OCI-LY1 (cell line): ENCODE results near the gene HORMAD2.

Experiments
- H2AFZ ChIP-seq: fragments of 200-600 bp; sonication (generic), shearing (Covaris generic); 2 replicates; pipeline ENCODE4 v1.6.0; 2014; ENCODE audit warnings: antibody characterized with exemption, mild to moderate bottlenecking, low read length
- H3F3A ChIP-seq: fragments of 200-600 bp; sonication (generic), shearing (Covaris generic); 2 replicates; pipeline ENCODE4 v1.6.0; 2014; ENCODE audit warnings: mild to moderate bottlenecking, antibody characterized with exemption, low read length, moderate library complexity; ENCODE audit not compliant: insufficient read depth
- H3K27ac ChIP-seq: fragments of 200-600 bp; sonication (generic); 2 replicates; pipeline ENCODE4 v1.5.1; 2014; ENCODE audit warnings: low read length, mixed run types, mild to moderate bottlenecking, low read depth; ENCODE audit not compliant: poor library complexity, severe bottlenecking
- H3K27me3 ChIP-seq: fragments of 200-600 bp; sonication (generic); 2 replicates; pipeline ENCODE4 v1.6.0; 2014; ENCODE audit warnings: antibody characterized with exemption, mild to moderate bottlenecking, low read length, moderate library complexity; ENCODE audit not compliant: insufficient read depth
- H3K36me3 ChIP-seq: fragments of 200-600 bp; sonication (generic); 2 replicates; pipeline ENCODE4 v1.6.1; 2014; ENCODE audit warnings: mild to moderate bottlenecking, antibody characterized with exemption, low read length, moderate library complexity, mixed read lengths; ENCODE audit not compliant: insufficient read depth
- H3K4me1 ChIP-seq: fragments of 200-600 bp; sonication (generic); 2 replicates; pipeline ENCODE4 v1.5.1; 2014; ENCODE audit warnings: mild to moderate bottlenecking, low read length, moderate library complexity; ENCODE audit not compliant: insufficient read depth, severe bottlenecking
- H3K4me2 ChIP-seq: fragments of 200-600 bp; sonication (generic), shearing (Covaris generic); 2 replicates; pipeline ENCODE4 v1.6.1; 2014; ENCODE audit warnings: low read length
- H3K4me3 ChIP-seq: fragments of 200-600 bp; sonication (generic); 2 replicates; pipeline ENCODE4 v1.5.1; 2014; ENCODE audit warnings: low read length, low read depth, mild to moderate bottlenecking, mixed read lengths; ENCODE audit not compliant: poor library complexity, severe bottlenecking
- H3K79me2 ChIP-seq: fragments of 200-600 bp; shearing (Covaris generic); 2 replicates; pipeline ENCODE4 v1.6.1; 2016; ENCODE audit warnings: mixed run types, low read length, mixed read lengths; ENCODE audit not compliant: insufficient read depth
- H3K9ac ChIP-seq: fragments of 200-600 bp; sonication (generic), shearing (Covaris generic); 2 replicates; pipeline ENCODE4 v1.6.1; 2014; ENCODE audit warnings: mild to moderate bottlenecking, low read length, mixed read lengths
- H3K9me2 ChIP-seq: fragments of 200-600 bp; sonication (generic), shearing (Covaris generic); 2 replicates; pipeline ENCODE4 v1.6.1; 2014; ENCODE audit warnings: low read depth, mild to moderate bottlenecking, low read length, mixed read lengths
- H3K9me3 ChIP-seq: fragments of 200-600 bp; shearing (Covaris generic); 2 replicates; pipeline ENCODE4 v1.6.1; 2014; ENCODE audit warnings: low read length, mixed read lengths
- H4K20me1 ChIP-seq: fragments of 200-600 bp; sonication (generic), shearing (Covaris generic); 2 replicates; pipeline ENCODE4 v1.6.0; 2016; ENCODE audit warnings: mild to moderate bottlenecking, low read length; ENCODE audit not compliant: insufficient read depth
- CTCF ChIP-seq: fragments of 200-600 bp; sonication (generic), shearing (Covaris generic); IDR thresholded peaks from 2 replicates; pipeline ENCODE4 v1.5.1; 2017; ENCODE audit warnings: mild to moderate bottlenecking, antibody characterized with exemption, low read length, moderate library complexity, mixed read lengths
- EZH2 ChIP-seq: fragments of 200-600 bp; sonication (generic), shearing (Covaris generic); IDR thresholded peaks from 2 replicates; pipeline ENCODE4 v1.8.0; 2017; ENCODE audit warnings: borderline replicate concordance, mixed run types, mild to moderate bottlenecking, antibody characterized with exemption, low read length, moderate library complexity, mixed read lengths

HORMAD2 gene

GRCh38 chr22:30186510-30186909 is 106.2 kb downstream of the HORMAD2 start:
- Histone ChIP-seq H3K4me2 (no peak overlapping the region), H3K4me1 (no peaks in the 10 kb centered on the region), H3K27me3 (no peaks in the 10 kb centered on the region)

GRCh38 chr22:30187094-30187493 is 106.8 kb downstream of the HORMAD2 start:
- Histone ChIP-seq H3K9ac (no peak overlapping the region), H3K36me3 (no peaks in the 10 kb centered on the region), H3K27ac (no peak overlapping the region), H3K79me2 (no peaks in the 10 kb centered on the region), H3K27me3 (no peaks in the 10 kb centered on the region), H3K4me2 (no peak overlapping the region), H3K9me3 (no peaks in the 10 kb centered on the region), H3F3A (no peaks in the 10 kb centered on the region), H3K9me2 (no peaks in the 10 kb centered on the region), H4K20me1 (no peaks in the 10 kb centered on the region), H3K4me1 (no peaks in the 10 kb centered on the region), H2AFZ (no peak overlapping the region), H3K4me3 (no peak overlapping the region)
- TF ChIP-seq CTCF: no peak
- TF ChIP-seq EZH2: no peak

More at GRCh38 chr22:30186510-30186909, 106.2 kb downstream of the HORMAD2 start:
- Histone ChIP-seq H4K20me1 (no peaks in the 10 kb centered on the region), H3K9me2 (no peaks in the 10 kb centered on the region), H3K9me3 (no peaks in the 10 kb centered on the region), H3K36me3 (no peaks in the 10 kb centered on the region), H3K79me2 (no peaks in the 10 kb centered on the region), H3K4me3 (no peak overlapping the region), H3K27ac (no peak overlapping the region), H2AFZ (no peak overlapping the region), H3F3A (no peaks in the 10 kb centered on the region), H3K9ac (no peak overlapping the region)
- TF ChIP-seq CTCF (no peak), EZH2 (no peak)

- H3K4me2 ChIP-seq: no peak overlapping the region
- no peaks in the 10 kb centered on the region for H3K4me1 ChIP-seq
- no peak overlapping the region for H2AFZ ChIP-seq
- H3K9me2 ChIP-seq: no peaks in the 10 kb centered on the region
- no peaks in the 10 kb centered on the region for H3F3A ChIP-seq
- H3K9me3 ChIP-seq: no peaks in the 10 kb centered on the region
- no peaks in the 10 kb centered on the region for H3K79me2 ChIP-seq
- H3K9ac ChIP-seq: no peak overlapping the region
- no peaks in the 10 kb centered on the region for H4K20me1 ChIP-seq
- no peaks in the 10 kb centered on the region for H3K36me3 ChIP-seq
- no peak overlapping the region for H3K4me3 ChIP-seq
- TF ChIP-seq EZH2 (no peak), CTCF (no peak)
- H3K27ac ChIP-seq: no peak overlapping the region
- no peaks in the 10 kb centered on the region for H3K27me3 ChIP-seq
Measured at GRCh38 chr22:30187529-30188407, 107.5 kb downstream of the HORMAD2 start.
